ENCODE measurements around the gene PELI3. TPM values are rescaled to one million over a fixed set of nuclear protein-coding genes. Genes with fewer than 3 reads are reported as not detected.
"Not testable (repeated sequence)": the region's sequence is repeated elsewhere in the genome, so short reads cannot be mapped to it uniquely, and the experiment has no call there.

The PELI3 gene
- total RNA-seq, 1 donor from 2014 or later = 9.4 TPM

GRCh38 chr11:66464116-66464515 is 2.6 kb upstream of the PELI3 start:
- H3K4me3 ChIP-seq (ENCODE audit: low read length in 3 of 3); H3K27ac ChIP-seq (ENCODE audit: low read depth, low read length); H3K9ac ChIP-seq (ENCODE audit: low read depth in 1 of 3, low read length in 3 of 3); H3K9me3 ChIP-seq (ENCODE audit: control insufficient read depth in 3 of 3, low read length in 3 of 3); H3K36me3 ChIP-seq (ENCODE audit: control insufficient read depth in 3 of 3, insufficient read depth in 3 of 3, low read length in 3 of 3); H3K27me3 ChIP-seq (ENCODE audit: control insufficient read depth in 3 of 3, insufficient read depth in 3 of 3, low read length in 3 of 3): not testable (repeated sequence)
- peaks cover 13 to 19% (median 14%) of the 10 kb centered on the region in 3 donors for H3K4me1 ChIP-seq (ENCODE audit: control insufficient read depth in 3 of 3, insufficient read depth in 3 of 3, low read length in 3 of 3)

DNA sequence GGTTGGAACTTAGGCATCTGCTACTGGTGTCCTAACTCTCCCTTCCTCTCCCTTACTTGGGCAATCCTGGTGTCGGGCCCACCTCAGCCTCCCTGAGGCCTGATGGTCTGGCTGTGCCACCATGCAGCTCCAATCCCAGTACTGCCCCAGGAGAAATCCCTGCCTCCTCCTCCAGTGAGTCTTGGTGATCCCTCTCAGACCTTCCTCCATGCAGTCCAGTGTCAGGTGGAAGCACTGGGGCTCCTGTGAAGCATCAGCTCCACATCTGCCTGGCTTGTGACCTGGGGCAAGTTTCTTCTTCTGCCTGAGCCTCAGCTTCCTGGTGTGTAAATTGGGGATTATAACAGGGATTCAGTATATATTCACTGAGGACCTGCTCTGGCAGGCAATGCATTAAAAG is 1.8 kb upstream of the PELI3 start:
- Histone ChIP-seq H3K9me3 (ENCODE audit: control insufficient read depth in 3 of 3, low read length in 3 of 3) (no peaks in the 10 kb centered on the region), H3K4me1 (ENCODE audit: control insufficient read depth in 3 of 3, insufficient read depth in 3 of 3, low read length in 3 of 3) (peaks cover 13 to 19% (median 14%) of the 10 kb centered on the region in 3 donors), H3K9ac (ENCODE audit: low read depth in 1 of 3, low read length in 3 of 3) (peak overlapping the region in 2 of 3 donors; percentile 16 to 33), H3K27me3 (ENCODE audit: control insufficient read depth in 3 of 3, insufficient read depth in 3 of 3, low read length in 3 of 3) (no peaks in the 10 kb centered on the region), H3K36me3 (ENCODE audit: control insufficient read depth in 3 of 3, insufficient read depth in 3 of 3, low read length in 3 of 3) (peaks cover 0 to 3% (median 0%) of the 10 kb centered on the region in 3 donors), H3K4me3 (ENCODE audit: low read length in 3 of 3) (no peak overlapping the region), H3K27ac (ENCODE audit: low read depth, low read length) (no peak overlapping the region)

- H3K27ac ChIP-seq (ENCODE audit: low read depth, low read length) = peak overlapping the region; percentile 64
- H3K27me3 ChIP-seq (ENCODE audit: control insufficient read depth in 3 of 3, insufficient read depth in 3 of 3, low read length in 3 of 3) = no peaks in the 10 kb centered on the region
- peak overlapping the region in 2 of 3 donors; percentile 75 to 84 for H3K4me3 ChIP-seq (ENCODE audit: low read length in 3 of 3)
- H3K9ac ChIP-seq (ENCODE audit: low read depth in 1 of 3, low read length in 3 of 3) = peak overlapping the region in 2 of 3 donors; percentile 33 to 75
- H3K4me1 ChIP-seq (ENCODE audit: control insufficient read depth in 3 of 3, insufficient read depth in 3 of 3, low read length in 3 of 3) = peaks cover 13 to 19% (median 14%) of the 10 kb centered on the region in 3 donors
- no peaks in the 10 kb centered on the region for H3K9me3 ChIP-seq (ENCODE audit: control insufficient read depth in 3 of 3, low read length in 3 of 3)
- H3K36me3 ChIP-seq (ENCODE audit: control insufficient read depth in 3 of 3, insufficient read depth in 3 of 3, low read length in 3 of 3) = peaks cover 2 to 6% (median 3%) of the 10 kb centered on the region in 3 donors
These were observed 1.1 kb upstream of the PELI3 start for GRCh38 chr11:66465373-66466224.

GRCh38 chr11:66467034-66467659 is 442 bp downstream of the PELI3 start:
- peaks cover 11 to 15% (median 12%) of the 10 kb centered on the region in 3 donors for H3K36me3 ChIP-seq (ENCODE audit: control insufficient read depth in 3 of 3, insufficient read depth in 3 of 3, low read length in 3 of 3)
- peak overlapping the region; percentile 62 to 84 (median 78) for H3K4me3 ChIP-seq (ENCODE audit: low read length in 3 of 3)
- H3K27me3 ChIP-seq (ENCODE audit: control insufficient read depth in 3 of 3, insufficient read depth in 3 of 3, low read length in 3 of 3) = no peaks in the 10 kb centered on the region
- H3K9ac ChIP-seq (ENCODE audit: low read depth in 1 of 3, low read length in 3 of 3) = peak overlapping the region; percentile 57 to 82 (median 78)
- no peak overlapping the region for H3K27ac ChIP-seq (ENCODE audit: low read depth, low read length)
- peaks cover 13 to 19% (median 14%) of the 10 kb centered on the region in 3 donors for H3K4me1 ChIP-seq (ENCODE audit: control insufficient read depth in 3 of 3, insufficient read depth in 3 of 3, low read length in 3 of 3)
- H3K9me3 ChIP-seq (ENCODE audit: control insufficient read depth in 3 of 3, low read length in 3 of 3) = no peaks in the 10 kb centered on the region

DNA sequence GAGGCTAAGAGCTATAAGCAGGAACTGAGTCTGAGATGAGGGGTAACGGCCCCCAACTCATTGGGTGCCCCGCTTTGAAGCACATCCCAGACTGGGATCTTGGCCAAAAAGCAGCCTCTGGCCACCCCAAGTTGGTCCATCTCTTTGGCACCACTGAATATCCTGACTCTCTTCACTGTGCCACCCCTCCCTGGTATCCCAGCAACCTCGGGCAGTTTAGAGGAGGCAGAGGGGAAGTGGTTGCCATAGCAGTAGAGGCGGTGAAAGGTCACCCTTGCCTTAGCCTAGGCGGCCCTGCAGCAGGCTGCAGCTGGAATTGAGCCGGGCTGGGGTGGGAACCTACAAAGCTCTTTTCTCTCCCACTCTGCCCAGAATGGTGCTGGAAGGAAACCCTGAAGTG is 1.1 kb downstream of the PELI3 start:
- Histone ChIP-seq H3K4me1 (ENCODE audit: control insufficient read depth in 3 of 3, insufficient read depth in 3 of 3, low read length in 3 of 3) (peaks cover 13 to 19% (median 14%) of the 10 kb centered on the region in 3 donors), H3K27me3 (ENCODE audit: control insufficient read depth in 3 of 3, insufficient read depth in 3 of 3, low read length in 3 of 3) (no peaks in the 10 kb centered on the region), H3K27ac (ENCODE audit: low read depth, low read length) (no peak overlapping the region), H3K9ac (ENCODE audit: low read depth in 1 of 3, low read length in 3 of 3) (peak overlapping the region; percentile 57 to 82 (median 78)), H3K36me3 (ENCODE audit: control insufficient read depth in 3 of 3, insufficient read depth in 3 of 3, low read length in 3 of 3) (peaks cover 16 to 22% (median 17%) of the 10 kb centered on the region in 3 donors), H3K9me3 (ENCODE audit: control insufficient read depth in 3 of 3, low read length in 3 of 3) (no peaks in the 10 kb centered on the region), H3K4me3 (ENCODE audit: low read length in 3 of 3) (peak overlapping the region; percentile 62 to 84 (median 78))

- Histone ChIP-seq H3K27ac (ENCODE audit: low read depth, low read length) (no peak overlapping the region), H3K9me3 (ENCODE audit: control insufficient read depth in 3 of 3, low read length in 3 of 3) (no peaks in the 10 kb centered on the region), H3K4me3 (ENCODE audit: low read length in 3 of 3) (no peak overlapping the region), H3K9ac (ENCODE audit: low read depth in 1 of 3, low read length in 3 of 3) (no peak overlapping the region), H3K27me3 (ENCODE audit: control insufficient read depth in 3 of 3, insufficient read depth in 3 of 3, low read length in 3 of 3) (no peaks in the 10 kb centered on the region), H3K36me3 (ENCODE audit: control insufficient read depth in 3 of 3, insufficient read depth in 3 of 3, low read length in 3 of 3) (peaks cover 23 to 29% (median 26%) of the 10 kb centered on the region in 3 donors), H3K4me1 (ENCODE audit: control insufficient read depth in 3 of 3, insufficient read depth in 3 of 3, low read length in 3 of 3) (peaks cover 13 to 19% (median 14%) of the 10 kb centered on the region in 3 donors)
These were observed 2.0 kb downstream of the PELI3 start for GRCh38 chr11:66468691-66469090.

DNA sequence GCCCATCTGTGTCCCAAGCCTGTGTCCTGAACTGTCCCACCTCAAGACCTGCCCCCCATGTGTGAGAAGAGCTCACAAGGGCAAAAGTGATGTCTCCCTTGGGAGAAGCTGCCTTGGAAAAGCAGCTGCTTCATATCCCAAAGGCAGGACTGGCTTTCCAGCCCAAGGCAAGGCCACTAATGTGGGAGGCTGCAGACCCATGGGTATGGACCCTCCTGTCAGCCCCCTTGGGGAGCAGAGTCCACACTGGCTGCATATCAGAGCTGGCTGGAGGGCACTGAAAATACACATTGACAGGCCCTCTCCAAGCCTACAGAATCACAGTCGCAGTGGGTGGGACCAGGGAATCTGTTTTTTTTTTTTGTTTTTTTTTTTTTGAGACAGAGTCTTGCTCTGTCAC is 2.7 kb downstream of the PELI3 start:
- Histone ChIP-seq H3K9ac (ENCODE audit: low read depth in 1 of 3, low read length in 3 of 3) (peak overlapping the region in 1 of 3 donors; percentile 5), H3K4me1 (ENCODE audit: control insufficient read depth in 3 of 3, insufficient read depth in 3 of 3, low read length in 3 of 3) (peaks cover 13 to 19% (median 14%) of the 10 kb centered on the region in 3 donors), H3K27ac (ENCODE audit: low read depth, low read length) (no peak overlapping the region), H3K9me3 (ENCODE audit: control insufficient read depth in 3 of 3, low read length in 3 of 3) (no peaks in the 10 kb centered on the region), H3K4me3 (ENCODE audit: low read length in 3 of 3) (no peak overlapping the region), H3K36me3 (ENCODE audit: control insufficient read depth in 3 of 3, insufficient read depth in 3 of 3, low read length in 3 of 3) (peaks cover 29 to 36% (median 32%) of the 10 kb centered on the region in 3 donors), H3K27me3 (ENCODE audit: control insufficient read depth in 3 of 3, insufficient read depth in 3 of 3, low read length in 3 of 3) (no peaks in the 10 kb centered on the region)

DNA sequence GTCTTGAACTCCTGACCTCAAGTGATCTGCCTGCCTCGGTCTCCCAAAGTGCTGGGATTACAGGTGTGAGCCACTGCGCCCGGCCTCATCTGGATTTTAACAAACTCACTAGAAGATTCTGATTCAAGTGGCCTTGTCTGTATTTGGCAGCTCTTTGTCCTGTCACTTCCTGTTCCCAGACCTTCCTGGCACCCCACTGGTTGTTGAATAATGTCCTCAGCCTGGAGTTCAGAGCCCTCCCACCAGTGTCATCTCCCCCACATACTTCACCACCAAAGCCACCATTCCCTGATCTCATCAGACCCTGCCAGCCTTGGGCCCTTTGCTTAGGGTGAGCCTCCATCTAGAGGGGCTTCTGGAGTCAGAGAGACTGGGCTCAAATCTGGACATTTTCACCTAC is 3.3 kb downstream of the PELI3 start:
- Histone ChIP-seq H3K27ac (ENCODE audit: low read depth, low read length) (no peak overlapping the region), H3K9me3 (ENCODE audit: control insufficient read depth in 3 of 3, low read length in 3 of 3) (no peaks in the 10 kb centered on the region), H3K27me3 (ENCODE audit: control insufficient read depth in 3 of 3, insufficient read depth in 3 of 3, low read length in 3 of 3) (no peaks in the 10 kb centered on the region), H3K4me3 (ENCODE audit: low read length in 3 of 3) (no peak overlapping the region), H3K36me3 (ENCODE audit: control insufficient read depth in 3 of 3, insufficient read depth in 3 of 3, low read length in 3 of 3) (peaks cover 29 to 36% (median 33%) of the 10 kb centered on the region in 3 donors), H3K4me1 (ENCODE audit: control insufficient read depth in 3 of 3, insufficient read depth in 3 of 3, low read length in 3 of 3) (peaks cover 13 to 19% (median 14%) of the 10 kb centered on the region in 3 donors), H3K9ac (ENCODE audit: low read depth in 1 of 3, low read length in 3 of 3) (no peak overlapping the region)

- Histone ChIP-seq H3K9me3 (ENCODE audit: control insufficient read depth in 3 of 3, low read length in 3 of 3) (no peaks in the 10 kb centered on the region), H3K27me3 (ENCODE audit: control insufficient read depth in 3 of 3, insufficient read depth in 3 of 3, low read length in 3 of 3) (no peaks in the 10 kb centered on the region), H3K36me3 (ENCODE audit: control insufficient read depth in 3 of 3, insufficient read depth in 3 of 3, low read length in 3 of 3) (peaks cover 35 to 41% (median 37%) of the 10 kb centered on the region in 3 donors), H3K27ac (ENCODE audit: low read depth, low read length) (no peak overlapping the region), H3K9ac (ENCODE audit: low read depth in 1 of 3, low read length in 3 of 3) (no peak overlapping the region), H3K4me3 (ENCODE audit: low read length in 3 of 3) (no peak overlapping the region), H3K4me1 (ENCODE audit: control insufficient read depth in 3 of 3, insufficient read depth in 3 of 3, low read length in 3 of 3) (peaks cover 8 to 14% (median 10%) of the 10 kb centered on the region in 3 donors)
These were observed 4.4 kb downstream of the PELI3 start for GRCh38 chr11:66471142-66471541.

- peaks cover 8 to 16% (median 10%) of the 10 kb centered on the region in 3 donors for H3K4me1 ChIP-seq (ENCODE audit: control insufficient read depth in 3 of 3, insufficient read depth in 3 of 3, low read length in 3 of 3)
- H3K27me3 ChIP-seq (ENCODE audit: control insufficient read depth in 3 of 3, insufficient read depth in 3 of 3, low read length in 3 of 3) = no peaks in the 10 kb centered on the region
- H3K9me3 ChIP-seq (ENCODE audit: control insufficient read depth in 3 of 3, low read length in 3 of 3) = no peaks in the 10 kb centered on the region
- H3K27ac ChIP-seq (ENCODE audit: low read depth, low read length) = no peak overlapping the region
- H3K36me3 ChIP-seq (ENCODE audit: control insufficient read depth in 3 of 3, insufficient read depth in 3 of 3, low read length in 3 of 3) = peaks cover 36 to 41% (median 37%) of the 10 kb centered on the region in 3 donors
- H3K4me3 ChIP-seq (ENCODE audit: low read length in 3 of 3) = no peak overlapping the region
- H3K9ac ChIP-seq (ENCODE audit: low read depth in 1 of 3, low read length in 3 of 3) = no peak overlapping the region
These were observed 5.3 kb downstream of the PELI3 start for GRCh38 chr11:66472054-66472453.
